GM12878 (cell line): ENCODE results near the gene AFF2. TPM values are rescaled to one million over a fixed set of nuclear protein-coding genes. Genes with fewer than 3 reads are reported as not detected.

Experiments
- ATAC-seq: fragments of 200-7000 bp; cut with Tn5 transposase; 3 replicates; pipeline ENCODE4 v1.9.1; 2020; ENCODE audit warnings: mild to moderate bottlenecking, moderate library complexity
- BruUV-seq: library from RNA; stranded (reverse); fragments of 400-500 nt; replicated peaks from 2 replicates; lab custom pipeline; 2021; lab: Mats Ljungman, UMichigan
- CTCF ChIA-PET: fragments of 300-600 bp; sonication (Branson Sonifier 250); formaldehyde crosslinking; extraction: SDS; loops from one replicate; lab custom pipeline; 2021; ENCODE audit warnings: inconsistent platforms; lab: Yijun Ruan, JAX
- POLR2A ChIA-PET: fragments of 350-600 bp; formaldehyde crosslinking; extraction: SDS; loops from one replicate; lab custom pipeline; 2021; ENCODE audit warnings: inconsistent platforms; lab: Charles Lee
- RAD21 ChIA-PET: fragments of 300-600 bp; sonication (Branson Sonifier 250); formaldehyde crosslinking; loops from one replicate; lab custom pipeline; 2023; ENCODE audit warnings: antibody characterized with exemption; ENCODE audit not compliant: unreplicated experiment; lab: Charles Lee
- SMC1A ChIA-PET: fragments of 300-600 bp; sonication (Branson Sonifier 250); formaldehyde crosslinking; loops from one replicate; lab custom pipeline; 2023; ENCODE audit not compliant: unreplicated experiment, uncharacterized antibody; lab: Charles Lee
- DNase-seq: peaks from one replicate; pipeline ENCODE4 v3.0.0-alpha.2; 2011; ENCODE audit warnings: low read depth, low spot score
- FAIRE-seq: peaks from 3 replicates; lab custom pipeline; 2011; peaks lifted over from hg19 to GRCh38; lab: Jason Lieb, UNC
- H2AFZ ChIP-seq: 2 replicates; pipeline ENCODE4 v1.6.0; 2011; ENCODE audit warnings: low read depth, low read length, control low read depth; ENCODE audit not compliant: control insufficient read depth
- H3K27ac ChIP-seq: 2 replicates; pipeline ENCODE4 v1.5.1; 2011; ENCODE audit warnings: control low read depth; ENCODE audit not compliant: control insufficient read depth, insufficient read depth
- H3K27me3 ChIP-seq, 2 experiments: replicated peaks in 1 of 2; 2 replicates each; pipeline versions ENCODE4 v1.6.0 to v1.6.1; 2011; ENCODE audit warnings: low read length in 1 of 2; ENCODE audit not compliant: control insufficient read depth in 2 of 2, insufficient read depth in 2 of 2
- H3K36me3 ChIP-seq, 2 experiments: 2 replicates each; pipeline ENCODE4 v1.5.1; 2011; ENCODE audit warnings: low read length in 1 of 2; ENCODE audit not compliant: control insufficient read depth in 2 of 2, insufficient read depth in 2 of 2
- H3K4me1 ChIP-seq: 2 replicates; pipeline ENCODE4 v1.6.1; 2011; ENCODE audit warnings: mild to moderate bottlenecking, low read length, moderate library complexity, mixed read lengths; ENCODE audit not compliant: control insufficient read depth, insufficient read depth
- H3K4me2 ChIP-seq: 2 replicates; pipeline ENCODE4 v1.6.0; 2011; ENCODE audit warnings: control low read depth; ENCODE audit not compliant: control insufficient read depth, insufficient read depth
- H3K4me3 ChIP-seq: fragments of 200-600 bp; sonication (generic); 2 replicates; pipeline ENCODE4 v1.5.1; 2016
- H3K79me2 ChIP-seq: 2 replicates; pipeline ENCODE4 v1.6.0; 2011; ENCODE audit warnings: low read length; ENCODE audit not compliant: control insufficient read depth, insufficient read depth
- H3K9ac ChIP-seq: 2 replicates; pipeline ENCODE4 v1.8.0; 2011; ENCODE audit warnings: low read length, control low read depth, mixed read lengths; ENCODE audit not compliant: control insufficient read depth, insufficient read depth
- H3K9me3 ChIP-seq: replicated peaks from 3 replicates; pipeline ENCODE4 v1.5.1; 2011; ENCODE audit warnings: mild to moderate bottlenecking, low read length; ENCODE audit not compliant: control insufficient read depth, insufficient read depth
- H4K20me1 ChIP-seq: 2 replicates; pipeline ENCODE4 v1.6.0; 2011; ENCODE audit not compliant: control insufficient read depth, insufficient read depth
- CHD1 ChIP-seq: IDR thresholded peaks from 2 replicates; pipeline ENCODE4 v1.6.1; 2012; ENCODE audit warnings: low read depth, low read length, improper control_type of control experiment
- HCFC1 ChIP-seq: fragments of 150-350 bp; IDR thresholded peaks from 2 replicates; pipeline ENCODE4 v1.6.1; 2014; ENCODE audit warnings: low read length
- HDAC2 ChIP-seq: fragments of 200-600 bp; sonication (generic); IDR thresholded peaks from 2 replicates; pipeline ENCODE4 v1.6.1; 2017
- JUND ChIP-seq: IDR thresholded peaks from 2 replicates; pipeline ENCODE4 v1.6.1; 2012; ENCODE audit warnings: low read depth, mild to moderate bottlenecking, low read length, improper control_type of control experiment, moderate library complexity
- SMAD1 ChIP-seq: fragments of 450-650 bp; IDR thresholded peaks from 2 replicates; pipeline ENCODE4 v1.6.1; 2018; ENCODE audit warnings: mild to moderate bottlenecking, low read depth; ENCODE audit not compliant: partially characterized antibody
- STAT3 ChIP-seq: IDR thresholded peaks from 2 replicates; pipeline ENCODE4 v1.6.1; 2011; ENCODE audit warnings: low read depth, low read length, improper control_type of control experiment
- TCF3 ChIP-seq: IDR thresholded peaks from 2 replicates; pipeline ENCODE4 v1.6.1; 2012; ENCODE audit warnings: low read depth, mild to moderate bottlenecking, low read length, borderline replicate concordance; ENCODE audit not compliant: insufficient read depth
- ZNF207 ChIP-seq: fragments of 450-650 bp; IDR thresholded peaks from 2 replicates; pipeline ENCODE4 v1.6.1; 2014; ENCODE audit warnings: antibody characterized with exemption, mild to moderate bottlenecking, borderline replicate concordance
- ZNF687 ChIP-seq: fragments of 450-650 bp; IDR thresholded peaks from 2 replicates; pipeline ENCODE4 v1.6.1; 2017; ENCODE audit warnings: mild to moderate bottlenecking, moderate library complexity
- WGBS: methylation state at CpG from one replicate; pipeline ENCODE4 v1.1.6; 2016; ENCODE audit warnings: low lambda C conversion rate; ENCODE audit not compliant: insufficient replicate concordance, insufficient coverage; ENCODE audit errors: missing lambda C conversion rate; 5-methylcytosine and 5-hydroxymethylcytosine counted together
- in situ Hi-C: fragments of 300-500 bp; cut with MboI; formaldehyde crosslinking; loops from 9 replicates; pipeline ENCODE4 v1.14.3; 2018; ENCODE audit warnings: mixed read lengths
- intact Hi-C: fragments of 100-400 bp; cut with micrococcal nuclease; formaldehyde crosslinking; loops from one replicate; pipeline ENCODE4 v1.14.2; 2022; ENCODE audit not compliant: unreplicated experiment
- polyA plus RNA-seq, 11 experiments: library from polyadenylated mRNA; depleted of rRNA in 4 of 11; unstranded in 6 of 11; stranded (reverse) in 5 of 11; fragments of >200 nt; fragmentation: Nextera tagmentation in 4 of 11; fragmentation: Illumina TruSeq in 1 of 11; extraction: Ambion mirVana in 4 of 11; extraction: Trizol in 1 of 11; gene quantifications; 1 replicate in 1 of 11; 2 replicates in 10 of 11; pipeline versions ENCODE4 v1.2.1 to v1.2.3, GENCODE V29; 2011 to 2016; ENCODE audit warnings: inconsistent platforms in 2 of 11, missing spikeins in 2 of 11, low read depth in 1 of 11
- total RNA-seq, 4 experiments: library from RNA; depleted of rRNA in 3 of 4; stranded (reverse); fragments of >200 nt in 3 of 4; fragmentation: Illumina TruSeq in 1 of 4; extraction: Trizol in 1 of 4; gene quantifications; 2 replicates each; pipeline versions ENCODE4 v1.2.1 to v1.2.3, GENCODE V29; 2013 to 2021
- TF ChIP-seq, protein P1 (sequence below): fragments of 450-650 bp; IDR thresholded peaks from 2 replicates; pipeline ENCODE4 v1.6.1; 2014; ENCODE audit warnings: mild to moderate bottlenecking
- TF ChIP-seq, protein P2 (sequence below): IDR thresholded peaks from 2 replicates; pipeline ENCODE4 v1.6.1; 2011; ENCODE audit warnings: borderline replicate concordance, low read depth, mild to moderate bottlenecking, moderate library complexity, low read length; ENCODE audit not compliant: insufficient read depth, poor library complexity, severe bottlenecking

AFF2 gene
- total and polyA plus RNA-seq, 10 of the 15 experiments (the other 5 are each of a cell fraction or from before 2014, with no cell fraction given), result under 0.01 to 0.03 TPM; not detected in 8

DNA sequence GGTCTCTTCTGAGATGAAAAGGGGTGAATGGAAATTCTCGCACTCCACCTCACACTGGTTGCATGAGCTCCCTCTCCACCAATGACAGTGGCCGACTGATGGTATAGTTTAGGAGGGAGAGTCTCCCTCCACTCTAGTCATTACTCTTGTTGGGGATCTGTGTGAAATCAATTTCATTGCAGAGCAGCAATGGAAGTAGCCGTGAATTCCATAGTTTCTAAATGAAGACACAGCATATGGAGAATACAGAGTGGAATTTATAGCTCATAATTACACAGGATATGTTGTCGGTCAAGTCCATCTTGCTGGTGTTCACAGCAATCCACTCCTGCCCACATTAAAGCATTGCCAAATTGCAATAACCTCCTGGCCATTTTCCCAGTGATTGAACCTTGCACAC is 426.0 kb downstream of the AFF2 start:
- ChIA-PET SMC1A (interaction anchor here (0.8 to 1.1 kb wide), 2 partner anchors 9 kb away, joined by 3 to 6 read pairs; no protein-coding TSS in a partner anchor), RAD21 (no interaction called here), CTCF (interaction anchor here (0.7 to 1.3 kb wide), 3 partner anchors 11 to 360 kb away, joined by 3 to 4 read pairs (median 3); no protein-coding TSS in a partner anchor), POLR2A (no interaction called here)
- intact Hi-C loops (no loop called here), in situ Hi-C loops (no loop called here)
- Histone ChIP-seq H4K20me1 (no peaks in the 10 kb centered on the region), H3K9me3 (no peaks in the 10 kb centered on the region), H3K27ac (no peak overlapping the region), H3K79me2 (no peaks in the 10 kb centered on the region), H3K4me3 (no peak overlapping the region), H3K27me3 (no peaks in the 10 kb centered on the region), H2AFZ (no peak overlapping the region), H3K36me3 (no peaks in the 10 kb centered on the region), H3K4me2 (no peak overlapping the region), H3K9ac (no peak overlapping the region), H3K4me1 (no peaks in the 10 kb centered on the region)
- 46% methylated on average over 4 of the region's 4 CpGs for whole genome bisulfite sequencing
- no peak for TF ChIP-seq STAT3
- no TSS peak for BruUV-seq
- no peak for ATAC-seq
- FAIRE-seq, result no peak
- DNase-seq, result no peak

DNA sequence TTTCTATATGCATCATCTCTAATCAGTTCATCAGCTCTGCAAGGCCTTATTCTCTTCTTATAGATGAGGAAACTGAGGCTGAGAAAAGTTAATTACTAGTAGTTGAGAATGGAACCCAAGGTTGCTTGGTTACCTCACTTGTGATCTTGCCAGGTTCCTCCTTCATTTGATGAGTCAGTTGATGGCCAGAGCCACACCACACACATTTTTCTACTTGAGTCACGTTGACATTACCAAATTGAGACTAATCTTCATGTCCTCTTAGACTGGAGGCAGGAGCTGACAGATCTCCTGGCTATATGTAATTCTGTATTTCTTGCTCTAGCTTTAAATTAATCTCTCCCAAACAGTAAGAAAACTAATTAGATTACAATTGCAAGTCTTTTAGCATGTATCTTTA is 428.4 kb downstream of the AFF2 start:
- Histone ChIP-seq H3K4me3 (no peak overlapping the region), H3K9me3 (no peaks in the 10 kb centered on the region), H3K4me2 (no peak overlapping the region), H3K4me1 (no peaks in the 10 kb centered on the region), H2AFZ (no peak overlapping the region), H3K79me2 (no peaks in the 10 kb centered on the region), H3K27me3 (no peaks in the 10 kb centered on the region), H3K9ac (no peak overlapping the region), H3K27ac (no peak overlapping the region), H3K36me3 (no peaks in the 10 kb centered on the region), H4K20me1 (no peaks in the 10 kb centered on the region)
- in situ Hi-C loops (no loop called here), intact Hi-C loops (no loop called here)
- BruUV-seq, result no TSS peak
- CTCF ChIA-PET, result interaction anchor here (1.4 kb wide), 1 partner anchor 9 kb away, joined by 5 read pairs; no protein-coding TSS in a partner anchor
- SMC1A ChIA-PET, result interaction anchor here (1.0 to 2.1 kb wide), 3 partner anchors 11 to 76 kb away, joined by 4 to 6 read pairs (median 6); no protein-coding TSS in a partner anchor
- RAD21 ChIA-PET, result interaction anchor here (0.6 kb wide), 1 partner anchor 1823 kb away, joined by 3 read pairs; no protein-coding TSS in a partner anchor
- 0% methylated on average over 1 of the region's 1 CpG for WGBS
- DNase-seq (no peak), ATAC-seq (no peak; the same call in 2 of the 3 replicates), FAIRE-seq (no peak)
- POLR2A ChIA-PET, result no interaction called here
- TF ChIP-seq CHD1 (no peak), TCF3 (no peak), JUND (no peak), ZNF207 (no peak), SMAD1 (no peak), ZNF687 (no peak), HCFC1 (no peak), HDAC2 (no peak)
- TF ChIP-seq, protein P1, sequence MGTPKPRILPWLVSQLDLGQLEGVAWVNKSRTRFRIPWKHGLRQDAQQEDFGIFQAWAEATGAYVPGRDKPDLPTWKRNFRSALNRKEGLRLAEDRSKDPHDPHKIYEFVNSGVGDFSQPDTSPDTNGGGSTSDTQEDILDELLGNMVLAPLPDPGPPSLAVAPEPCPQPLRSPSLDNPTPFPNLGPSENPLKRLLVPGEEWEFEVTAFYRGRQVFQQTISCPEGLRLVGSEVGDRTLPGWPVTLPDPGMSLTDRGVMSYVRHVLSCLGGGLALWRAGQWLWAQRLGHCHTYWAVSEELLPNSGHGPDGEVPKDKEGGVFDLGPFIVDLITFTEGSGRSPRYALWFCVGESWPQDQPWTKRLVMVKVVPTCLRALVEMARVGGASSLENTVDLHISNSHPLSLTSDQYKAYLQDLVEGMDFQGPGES, result no peak
- TF ChIP-seq, protein P2, sequence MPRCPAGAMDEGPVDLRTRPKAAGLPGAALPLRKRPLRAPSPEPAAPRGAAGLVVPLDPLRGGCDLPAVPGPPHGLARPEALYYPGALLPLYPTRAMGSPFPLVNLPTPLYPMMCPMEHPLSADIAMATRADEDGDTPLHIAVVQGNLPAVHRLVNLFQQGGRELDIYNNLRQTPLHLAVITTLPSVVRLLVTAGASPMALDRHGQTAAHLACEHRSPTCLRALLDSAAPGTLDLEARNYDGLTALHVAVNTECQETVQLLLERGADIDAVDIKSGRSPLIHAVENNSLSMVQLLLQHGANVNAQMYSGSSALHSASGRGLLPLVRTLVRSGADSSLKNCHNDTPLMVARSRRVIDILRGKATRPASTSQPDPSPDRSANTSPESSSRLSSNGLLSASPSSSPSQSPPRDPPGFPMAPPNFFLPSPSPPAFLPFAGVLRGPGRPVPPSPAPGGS, result no peak
